Skeletal muscle tissue (tissue), 4 donors: ENCODE measurements around the gene CMTR1. TPM values are rescaled to one million over a fixed set of nuclear protein-coding genes. Genes with fewer than 3 reads are reported as not detected.

Experiments used
- H3K27ac ChIP-seq: one replicate; pipeline ENCODE4 v1.7.0; 2013; ENCODE audit warnings: mild to moderate bottlenecking, low read depth, low read length, inconsistent platforms
- H3K27me3 ChIP-seq, 3 donors: one replicate each; pipeline ENCODE4 v1.7.0; 2013; ENCODE audit warnings: low read length in 3 of 3; ENCODE audit not compliant: control insufficient read depth in 3 of 3, insufficient read depth in 3 of 3
- H3K36me3 ChIP-seq, 3 donors: one replicate each; pipeline ENCODE4 v1.7.0; 2013; ENCODE audit warnings: low read length in 3 of 3; ENCODE audit not compliant: control insufficient read depth in 3 of 3, insufficient read depth in 3 of 3
- H3K4me1 ChIP-seq, 3 donors: one replicate each; pipeline ENCODE4 v1.7.0; 2013; ENCODE audit warnings: low read length in 3 of 3, mild to moderate bottlenecking in 3 of 3; ENCODE audit not compliant: control insufficient read depth in 3 of 3, insufficient read depth in 3 of 3
- H3K4me3 ChIP-seq, 3 donors: one replicate each; pipeline ENCODE4 v1.7.0; 2013; ENCODE audit warnings: low read length in 3 of 3
- H3K9ac ChIP-seq, 3 donors: one replicate each; pipeline ENCODE4 v1.7.0; 2013; ENCODE audit warnings: low read length in 3 of 3, mild to moderate bottlenecking in 3 of 3, moderate library complexity in 2 of 3, low read depth in 1 of 3
- H3K9me3 ChIP-seq, 3 donors: one replicate each; pipeline ENCODE4 v1.7.0; 2013; ENCODE audit warnings: low read length in 3 of 3; ENCODE audit not compliant: control insufficient read depth in 3 of 3
- total RNA-seq: library from RNA; depleted of rRNA; stranded (reverse); fragments of >200 nt; gene quantifications from one replicate; pipeline ENCODE4 v1.2.3, GENCODE V29; 2014
- donor health status: Osteomylitis.

CMTR1 gene, protein sequence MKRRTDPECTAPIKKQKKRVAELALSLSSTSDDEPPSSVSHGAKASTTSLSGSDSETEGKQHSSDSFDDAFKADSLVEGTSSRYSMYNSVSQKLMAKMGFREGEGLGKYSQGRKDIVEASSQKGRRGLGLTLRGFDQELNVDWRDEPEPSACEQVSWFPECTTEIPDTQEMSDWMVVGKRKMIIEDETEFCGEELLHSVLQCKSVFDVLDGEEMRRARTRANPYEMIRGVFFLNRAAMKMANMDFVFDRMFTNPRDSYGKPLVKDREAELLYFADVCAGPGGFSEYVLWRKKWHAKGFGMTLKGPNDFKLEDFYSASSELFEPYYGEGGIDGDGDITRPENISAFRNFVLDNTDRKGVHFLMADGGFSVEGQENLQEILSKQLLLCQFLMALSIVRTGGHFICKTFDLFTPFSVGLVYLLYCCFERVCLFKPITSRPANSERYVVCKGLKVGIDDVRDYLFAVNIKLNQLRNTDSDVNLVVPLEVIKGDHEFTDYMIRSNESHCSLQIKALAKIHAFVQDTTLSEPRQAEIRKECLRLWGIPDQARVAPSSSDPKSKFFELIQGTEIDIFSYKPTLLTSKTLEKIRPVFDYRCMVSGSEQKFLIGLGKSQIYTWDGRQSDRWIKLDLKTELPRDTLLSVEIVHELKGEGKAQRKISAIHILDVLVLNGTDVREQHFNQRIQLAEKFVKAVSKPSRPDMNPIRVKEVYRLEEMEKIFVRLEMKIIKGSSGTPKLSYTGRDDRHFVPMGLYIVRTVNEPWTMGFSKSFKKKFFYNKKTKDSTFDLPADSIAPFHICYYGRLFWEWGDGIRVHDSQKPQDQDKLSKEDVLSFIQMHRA
- total RNA-seq, result 29.2 TPM

DNA sequence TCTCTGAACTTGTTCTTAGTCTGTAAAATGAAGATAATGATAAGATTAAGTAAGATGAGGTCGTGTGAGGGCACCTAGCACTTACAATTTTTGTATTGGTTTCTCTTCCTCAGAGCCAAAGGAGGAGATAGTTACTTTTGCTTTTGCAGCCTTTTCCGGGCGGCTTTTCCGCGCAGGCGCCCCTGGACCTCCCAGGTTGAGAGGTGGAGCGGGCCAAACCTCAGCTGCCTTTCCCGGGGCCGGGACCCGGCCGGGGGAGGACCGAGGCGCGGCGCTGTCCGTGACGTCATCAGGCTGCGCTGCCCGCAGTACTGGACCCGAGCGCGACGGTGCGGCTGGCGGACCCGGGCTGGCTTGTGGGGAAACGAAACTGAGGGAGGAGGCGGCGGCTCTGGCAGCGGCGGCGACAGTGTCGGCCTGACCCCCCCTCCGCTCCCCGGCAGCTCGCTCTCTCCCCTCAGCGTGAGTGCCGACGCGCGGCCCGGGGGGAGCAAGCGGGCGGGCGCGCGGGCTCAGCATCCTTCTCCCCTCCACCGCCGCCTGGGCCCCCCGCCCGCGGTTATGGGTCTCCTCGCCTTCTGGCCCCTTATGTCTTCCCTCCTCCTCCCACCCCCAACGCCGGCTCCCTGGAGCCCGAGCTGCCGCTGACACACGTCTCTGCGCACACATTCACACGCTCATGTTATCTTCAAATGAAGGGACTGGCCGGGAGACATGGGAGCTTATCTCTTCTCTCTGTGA is at the start of gene CMTR1:
CMTR1 (plus strand) TSS at position 306 of the 741 bp plus-strand sequence. CDS start 2,409 bp downstream, outside the sequence.
- Histone ChIP-seq H3K9ac (peak within 1 kb of the TSS; percentile 86 to 93 (median 92)), H3K27me3 (no peaks in the 10 kb centered on the region), H3K27ac (peak within 1 kb of the TSS; percentile 90), H3K36me3 (peaks cover 10 to 23% (median 21%) of the 10 kb centered on the region in 3 donors), H3K4me3 (peak within 1 kb of the TSS; percentile 85 to 92 (median 91)), H3K9me3 (no peaks in the 10 kb centered on the region), H3K4me1 (peaks cover 17 to 28% (median 18%) of the 10 kb centered on the region in 3 donors)

GRCh38 chr6:37388578-37388977 is 44.4 kb upstream of the CMTR1 start:
- Histone ChIP-seq H3K9ac (no peak overlapping the region), H3K9me3 (no peaks in the 10 kb centered on the region), H3K36me3 (peaks cover 20 to 32% (median 21%) of the 10 kb centered on the region in 3 donors), H3K27ac (no peak overlapping the region), H3K4me3 (no peak overlapping the region), H3K27me3 (no peaks in the 10 kb centered on the region), H3K4me1 (no peaks in the 10 kb centered on the region)

GRCh38 chr6:37389857-37390256 is 43.2 kb upstream of the CMTR1 start:
- H3K27me3 ChIP-seq, result no peaks in the 10 kb centered on the region
- no peaks in the 10 kb centered on the region for H3K4me1 ChIP-seq
- peaks cover 18 to 40% (median 19%) of the 10 kb centered on the region in 3 donors for H3K36me3 ChIP-seq
- H3K4me3 ChIP-seq, result no peak overlapping the region
- H3K9ac ChIP-seq, result no peak overlapping the region
- no peaks in the 10 kb centered on the region for H3K9me3 ChIP-seq
- H3K27ac ChIP-seq, result no peak overlapping the region

DNA sequence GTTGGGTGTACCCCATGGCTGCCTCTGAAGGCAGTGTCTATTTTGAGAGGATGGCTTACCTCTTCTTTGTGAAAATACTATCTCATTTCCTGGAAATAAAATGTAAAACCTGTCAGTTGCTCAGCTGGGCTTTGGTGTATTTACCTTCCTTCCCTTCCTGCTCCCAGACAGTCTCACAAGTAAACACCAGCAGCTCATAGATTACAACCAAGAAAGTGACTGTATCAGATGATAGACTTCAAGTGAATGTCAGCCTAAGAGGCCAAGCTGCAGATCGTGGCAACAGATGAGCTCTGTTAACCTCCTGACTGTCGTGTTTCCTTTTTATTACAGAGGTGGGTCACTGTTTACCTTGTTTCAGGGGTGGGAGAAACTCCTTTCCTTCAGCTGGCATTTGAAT is 41.9 kb upstream of the CMTR1 start:
- H3K27me3 ChIP-seq, result no peaks in the 10 kb centered on the region
- H3K27ac ChIP-seq, result no peak overlapping the region
- H3K9ac ChIP-seq, result no peak overlapping the region
- no peak overlapping the region for H3K4me3 ChIP-seq
- no peaks in the 10 kb centered on the region for H3K4me1 ChIP-seq
- no peaks in the 10 kb centered on the region for H3K9me3 ChIP-seq
- H3K36me3 ChIP-seq, result peaks cover 18 to 38% (median 19%) of the 10 kb centered on the region in 3 donors

GRCh38 chr6:37392821-37393220 is 40.2 kb upstream of the CMTR1 start:
- Histone ChIP-seq H3K36me3 (peaks cover 13 to 30% (median 18%) of the 10 kb centered on the region in 3 donors), H3K27ac (no peak overlapping the region)

DNA sequence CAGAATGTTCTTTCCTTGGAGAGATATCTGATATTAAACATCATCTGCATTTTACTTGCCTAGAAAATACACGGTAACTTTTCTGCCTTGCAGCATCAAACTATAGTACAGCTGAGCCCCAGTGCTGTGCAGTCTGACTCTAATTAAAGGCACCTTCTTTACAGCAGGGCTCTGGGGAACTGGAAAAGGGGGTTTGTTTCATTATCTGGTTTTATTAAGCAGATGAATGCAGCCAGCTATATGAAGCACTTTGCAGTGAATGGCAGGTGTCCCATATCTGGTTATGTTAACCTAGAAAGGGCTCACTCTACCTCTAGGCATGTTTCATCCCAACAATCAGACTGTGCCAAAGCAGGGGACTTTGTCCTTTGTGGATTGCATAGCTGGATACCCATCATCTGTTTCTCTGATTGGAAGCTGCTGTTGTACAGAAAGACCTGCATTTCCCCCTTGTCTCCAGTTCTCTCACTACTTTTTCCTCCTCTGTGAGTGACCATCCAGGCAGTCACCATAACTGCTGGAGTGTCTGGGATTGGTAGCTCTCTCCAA is 39.6 kb upstream of the CMTR1 start:
- Histone ChIP-seq H3K9ac (no peak overlapping the region), H3K9me3 (no peaks in the 10 kb centered on the region), H3K4me1 (no peaks in the 10 kb centered on the region), H3K27me3 (no peaks in the 10 kb centered on the region), H3K27ac (no peak overlapping the region), H3K36me3 (peaks cover 9 to 27% (median 18%) of the 10 kb centered on the region in 3 donors), H3K4me3 (no peak overlapping the region)

More at GRCh38 chr6:37392821-37393220, 40.2 kb upstream of the CMTR1 start:
- Histone ChIP-seq H3K4me1 (no peaks in the 10 kb centered on the region), H3K9ac (no peak overlapping the region), H3K9me3 (no peaks in the 10 kb centered on the region), H3K27me3 (no peaks in the 10 kb centered on the region), H3K4me3 (no peak overlapping the region)

DNA sequence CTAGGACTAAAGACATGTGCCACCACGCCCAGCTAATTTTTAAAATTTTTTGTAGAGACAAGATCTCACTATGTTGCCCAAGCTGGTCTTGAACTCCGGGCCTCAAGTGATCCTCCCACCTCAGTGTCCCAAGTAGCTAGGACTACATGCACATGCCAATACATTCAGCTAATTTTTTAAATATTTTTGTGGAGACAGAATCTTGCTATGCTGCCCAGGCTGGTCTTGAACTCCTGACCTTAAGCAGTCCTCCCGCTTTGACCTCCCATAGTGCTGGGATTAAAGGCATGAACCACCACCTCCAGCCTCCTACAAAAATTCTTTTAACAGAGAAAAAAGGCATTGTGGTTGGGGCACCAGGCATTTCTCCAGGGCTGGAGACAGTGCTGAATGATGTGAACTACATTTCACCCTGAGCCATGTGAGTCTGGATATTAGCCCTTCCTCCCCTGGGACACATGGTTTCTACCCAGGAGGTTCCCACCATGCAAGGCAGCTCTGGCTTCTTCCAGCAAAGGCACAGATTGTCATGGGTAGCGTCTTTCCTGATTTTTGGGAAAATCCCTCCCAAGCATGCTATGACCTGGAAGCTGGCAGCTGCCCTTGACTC is 36.3 kb upstream of the CMTR1 start:
- no peak overlapping the region for H3K9ac ChIP-seq
- H3K27me3 ChIP-seq, result no peaks in the 10 kb centered on the region
- no peaks in the 10 kb centered on the region for H3K9me3 ChIP-seq
- H3K4me3 ChIP-seq, result no peak overlapping the region
- no peaks in the 10 kb centered on the region for H3K4me1 ChIP-seq
- H3K36me3 ChIP-seq, result peaks cover 3 to 13% (median 5%) of the 10 kb centered on the region in 3 donors
- no peak overlapping the region for H3K27ac ChIP-seq

DNA sequence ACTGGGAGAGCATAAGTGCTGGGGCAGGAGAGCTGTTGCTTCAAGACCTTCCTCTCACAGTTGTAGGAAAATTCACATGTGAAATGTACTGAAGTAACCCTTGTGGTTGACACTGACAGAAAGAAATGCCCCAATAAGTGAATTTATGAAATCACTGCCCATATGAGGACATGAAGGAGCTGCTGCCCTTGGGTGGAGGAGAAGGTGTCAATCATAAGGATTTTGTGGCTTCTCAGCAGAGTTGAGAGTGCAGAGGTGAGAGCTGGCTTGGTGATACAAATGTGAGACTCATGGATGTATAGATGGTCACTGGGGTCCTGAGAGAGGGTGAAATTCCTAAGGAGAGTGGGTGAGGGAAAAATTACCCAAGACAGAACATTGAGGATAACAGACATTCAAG is 33.9 kb upstream of the CMTR1 start:
- Histone ChIP-seq H3K36me3 (peaks cover 0 to 5% (median 0%) of the 10 kb centered on the region in 3 donors), H3K4me3 (no peak overlapping the region), H3K9ac (no peak overlapping the region), H3K27ac (no peak overlapping the region), H3K27me3 (no peaks in the 10 kb centered on the region), H3K9me3 (no peaks in the 10 kb centered on the region), H3K4me1 (no peaks in the 10 kb centered on the region)

- H3K27me3 ChIP-seq, result no peaks in the 10 kb centered on the region
- no peaks in the 10 kb centered on the region for H3K4me1 ChIP-seq
- H3K4me3 ChIP-seq, result no peak overlapping the region
- H3K9ac ChIP-seq, result no peak overlapping the region
- no peak overlapping the region for H3K27ac ChIP-seq
- H3K36me3 ChIP-seq, result no peaks in the 10 kb centered on the region
- H3K9me3 ChIP-seq, result no peaks in the 10 kb centered on the region
These were observed 33.1 kb upstream of the CMTR1 start for GRCh38 chr6:37399795-37400490.
